ENCODE measurements around the gene ATF7IP2. TPM values are rescaled to one million over a fixed set of nuclear protein-coding genes. Genes with fewer than 3 reads are reported as not detected.

Gene ATF7IP2
- total and polyA plus RNA-seq, 2 of the 13 experiments (the other 11 are each of a cell fraction or from before 2014, with no cell fraction given) = 117 to 217 TPM

DNA sequence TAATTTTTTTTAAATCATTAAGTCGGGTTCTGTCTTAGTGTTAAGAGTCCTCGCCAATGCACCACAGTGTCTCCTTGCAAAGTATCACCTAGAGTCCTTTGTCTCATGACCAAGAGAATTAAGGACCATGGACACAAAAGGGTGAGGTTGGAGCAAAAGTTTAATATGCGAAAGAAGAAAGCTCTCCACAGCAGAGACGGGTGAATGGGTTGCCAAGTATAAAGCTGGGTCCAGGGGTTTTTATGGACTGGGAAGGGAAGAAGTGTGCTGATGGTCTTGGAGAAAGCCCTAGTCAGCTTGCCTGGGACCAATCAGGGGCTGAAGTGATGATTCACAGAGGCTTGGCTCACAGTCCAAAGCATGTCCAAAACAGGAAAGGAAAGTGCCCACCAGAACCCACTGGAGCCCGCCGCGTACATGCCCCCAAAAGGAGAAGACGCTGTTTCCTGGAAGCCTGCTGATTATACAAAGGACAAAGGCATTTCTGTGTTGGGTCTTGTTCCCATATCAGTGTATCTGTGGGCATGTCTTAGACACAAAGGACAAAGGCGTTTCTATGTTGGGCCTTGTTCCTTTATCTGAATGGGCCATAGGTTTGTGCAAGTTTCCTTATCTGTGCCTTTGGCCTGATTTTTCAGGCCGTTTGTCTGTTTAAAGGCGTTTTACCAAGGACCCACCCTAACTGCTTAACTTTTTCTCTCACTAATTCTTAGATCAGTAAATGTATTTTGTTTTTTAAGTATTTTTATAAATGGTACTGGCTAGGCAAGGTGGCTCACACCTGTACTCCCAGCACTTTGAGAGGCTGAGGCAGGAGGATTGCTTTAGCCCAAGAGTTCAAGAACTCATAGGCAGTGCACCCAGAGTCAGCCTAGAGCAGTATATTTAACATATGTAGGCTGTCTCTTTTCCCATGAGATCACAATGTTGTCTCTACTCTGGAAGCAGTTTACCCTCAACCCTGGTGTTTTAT, 28.7 kb upstream of the ATF7IP2 start (continued):
- TF ChIP-seq ZNF510 (CRISPR knock-in tag; IDR thresholded peaks at IDR 0.05; ENCODE audit: low read depth) = no peak
- no peak for TF ChIP-seq HCFC1 (IDR thresholded peaks at IDR 0.05; ENCODE audit: low read depth, low read length)
- TF ChIP-seq, protein P1, sequence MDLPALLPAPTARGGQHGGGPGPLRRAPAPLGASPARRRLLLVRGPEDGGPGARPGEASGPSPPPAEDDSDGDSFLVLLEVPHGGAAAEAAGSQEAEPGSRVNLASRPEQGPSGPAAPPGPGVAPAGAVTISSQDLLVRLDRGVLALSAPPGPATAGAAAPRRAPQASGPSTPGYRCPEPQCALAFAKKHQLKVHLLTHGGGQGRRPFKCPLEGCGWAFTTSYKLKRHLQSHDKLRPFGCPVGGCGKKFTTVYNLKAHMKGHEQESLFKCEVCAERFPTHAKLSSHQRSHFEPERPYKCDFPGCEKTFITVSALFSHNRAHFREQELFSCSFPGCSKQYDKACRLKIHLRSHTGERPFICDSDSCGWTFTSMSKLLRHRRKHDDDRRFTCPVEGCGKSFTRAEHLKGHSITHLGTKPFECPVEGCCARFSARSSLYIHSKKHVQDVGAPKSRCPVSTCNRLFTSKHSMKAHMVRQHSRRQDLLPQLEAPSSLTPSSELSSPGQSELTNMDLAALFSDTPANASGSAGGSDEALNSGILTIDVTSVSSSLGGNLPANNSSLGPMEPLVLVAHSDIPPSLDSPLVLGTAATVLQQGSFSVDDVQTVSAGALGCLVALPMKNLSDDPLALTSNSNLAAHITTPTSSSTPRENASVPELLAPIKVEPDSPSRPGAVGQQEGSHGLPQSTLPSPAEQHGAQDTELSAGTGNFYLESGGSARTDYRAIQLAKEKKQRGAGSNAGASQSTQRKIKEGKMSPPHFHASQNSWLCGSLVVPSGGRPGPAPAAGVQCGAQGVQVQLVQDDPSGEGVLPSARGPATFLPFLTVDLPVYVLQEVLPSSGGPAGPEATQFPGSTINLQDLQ (CRISPR knock-in tag; IDR thresholded peaks at IDR 0.05) = no peak
- TF ChIP-seq, protein P2, sequence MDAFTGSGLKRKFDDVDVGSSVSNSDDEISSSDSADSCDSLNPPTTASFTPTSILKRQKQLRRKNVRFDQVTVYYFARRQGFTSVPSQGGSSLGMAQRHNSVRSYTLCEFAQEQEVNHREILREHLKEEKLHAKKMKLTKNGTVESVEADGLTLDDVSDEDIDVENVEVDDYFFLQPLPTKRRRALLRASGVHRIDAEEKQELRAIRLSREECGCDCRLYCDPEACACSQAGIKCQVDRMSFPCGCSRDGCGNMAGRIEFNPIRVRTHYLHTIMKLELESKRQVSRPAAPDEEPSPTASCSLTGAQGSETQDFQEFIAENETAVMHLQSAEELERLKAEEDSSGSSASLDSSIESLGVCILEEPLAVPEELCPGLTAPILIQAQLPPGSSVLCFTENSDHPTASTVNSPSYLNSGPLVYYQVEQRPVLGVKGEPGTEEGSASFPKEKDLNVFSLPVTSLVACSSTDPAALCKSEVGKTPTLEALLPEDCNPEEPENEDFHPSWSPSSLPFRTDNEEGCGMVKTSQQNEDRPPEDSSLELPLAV (CRISPR knock-in tag; conservative IDR thresholded peaks at IDR 0.05; ENCODE audit: low read depth) = no peak
- TF ChIP-seq PHF8 (CRISPR knock-in tag; IDR thresholded peaks at IDR 0.05) = no peak
- TF ChIP-seq, protein P3, sequence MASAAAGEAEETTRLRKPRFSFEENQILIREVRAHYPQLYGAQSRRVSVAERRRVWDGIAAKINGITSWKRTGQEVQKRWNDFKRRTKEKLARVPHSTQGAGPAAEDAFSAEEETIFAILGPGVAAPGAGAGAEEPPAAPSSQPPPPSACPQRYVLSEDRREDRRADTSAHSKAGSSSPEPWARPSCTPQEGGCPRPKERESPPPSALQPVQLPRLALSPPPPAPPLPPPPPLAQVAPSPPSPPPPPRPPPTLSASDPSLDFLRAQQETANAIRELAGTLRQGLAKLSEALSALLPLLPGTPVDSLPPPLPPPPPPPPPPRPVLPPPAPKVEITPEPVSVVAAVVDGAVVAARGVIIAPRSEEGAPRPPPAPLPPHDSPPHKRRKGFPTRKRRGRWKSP (CRISPR knock-in tag; IDR thresholded peaks at IDR 0.05) = 0 out of 2 replicates have a peak, but pooled peaks have one; percentile 20
- TF ChIP-seq GLI4 (CRISPR knock-in tag; IDR thresholded peaks at IDR 0.05; ENCODE audit: borderline replicate concordance) = no peak
- no peak for TF ChIP-seq PLRG1 (conservative IDR thresholded peaks at IDR 0.05)
- no peak for TF ChIP-seq SALL2 (CRISPR knock-in tag; IDR thresholded peaks at IDR 0.05)
- no peak for TF ChIP-seq ZSCAN20 (CRISPR knock-in tag; IDR thresholded peaks at IDR 0.05; ENCODE audit: borderline replicate concordance)
- no peak for TF ChIP-seq PHF20 (CRISPR knock-in tag; IDR thresholded peaks at IDR 0.05)
- TF ChIP-seq, protein P4, sequence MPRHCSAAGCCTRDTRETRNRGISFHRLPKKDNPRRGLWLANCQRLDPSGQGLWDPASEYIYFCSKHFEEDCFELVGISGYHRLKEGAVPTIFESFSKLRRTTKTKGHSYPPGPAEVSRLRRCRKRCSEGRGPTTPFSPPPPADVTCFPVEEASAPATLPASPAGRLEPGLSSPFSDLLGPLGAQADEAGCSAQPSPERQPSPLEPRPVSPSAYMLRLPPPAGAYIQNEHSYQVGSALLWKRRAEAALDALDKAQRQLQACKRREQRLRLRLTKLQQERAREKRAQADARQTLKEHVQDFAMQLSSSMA (CRISPR knock-in tag; IDR thresholded peaks at IDR 0.05) = no peak
- TF ChIP-seq GABPA (IDR thresholded peaks at IDR 0.05; ENCODE audit: low read depth, low read length) = no peak
- no peak for TF ChIP-seq GABPA (CRISPR knock-in tag; IDR thresholded peaks at IDR 0.05; ENCODE audit: low read depth)
- TF ChIP-seq CCDC6 (CRISPR knock-in tag; IDR thresholded peaks at IDR 0.05) = no peak
- no peak for TF ChIP-seq ATAD3A (CRISPR knock-in tag; IDR thresholded peaks at IDR 0.05)
- TF ChIP-seq ZNF761 (CRISPR knock-in tag; conservative IDR thresholded peaks at IDR 0.05) = no peak
- TF ChIP-seq, protein P5, sequence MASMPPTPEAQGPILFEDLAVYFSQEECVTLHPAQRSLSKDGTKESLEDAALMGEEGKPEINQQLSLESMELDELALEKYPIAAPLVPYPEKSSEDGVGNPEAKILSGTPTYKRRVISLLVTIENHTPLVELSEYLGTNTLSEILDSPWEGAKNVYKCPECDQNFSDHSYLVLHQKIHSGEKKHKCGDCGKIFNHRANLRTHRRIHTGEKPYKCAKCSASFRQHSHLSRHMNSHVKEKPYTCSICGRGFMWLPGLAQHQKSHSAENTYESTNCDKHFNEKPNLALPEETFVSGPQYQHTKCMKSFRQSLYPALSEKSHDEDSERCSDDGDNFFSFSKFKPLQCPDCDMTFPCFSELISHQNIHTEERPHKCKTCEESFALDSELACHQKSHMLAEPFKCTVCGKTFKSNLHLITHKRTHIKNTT (CRISPR knock-in tag; IDR thresholded peaks at IDR 0.05) = no peak
- no peak for TF ChIP-seq KLF15 (CRISPR knock-in tag; IDR thresholded peaks at IDR 0.05; ENCODE audit: borderline replicate concordance)
- no peak; the same call in 1 of the 2 replicates for TF ChIP-seq TAF1 (CRISPR knock-in tag; IDR thresholded peaks at IDR 0.05)
- TF ChIP-seq BRD4 (CRISPR knock-in tag; IDR thresholded peaks at IDR 0.05) = no peak
- no peak for TF ChIP-seq NONO (IDR thresholded peaks at IDR 0.05)
- no peak for TF ChIP-seq NONO (CRISPR knock-in tag; conservative IDR thresholded peaks at IDR 0.05)
- TF ChIP-seq ELF1 (CRISPR knock-in tag; IDR thresholded peaks at IDR 0.05) = 0 out of 2 replicates have a peak, but pooled peaks have one; percentile 11
